Measurements from ENCODE around the gene KRTAP6-1.

Gene KRTAP6-1

GRCh38 chr21:30567617-30568016, 46.1 kb downstream of the KRTAP6-1 start:
- DNase-seq = no peak

DNA sequence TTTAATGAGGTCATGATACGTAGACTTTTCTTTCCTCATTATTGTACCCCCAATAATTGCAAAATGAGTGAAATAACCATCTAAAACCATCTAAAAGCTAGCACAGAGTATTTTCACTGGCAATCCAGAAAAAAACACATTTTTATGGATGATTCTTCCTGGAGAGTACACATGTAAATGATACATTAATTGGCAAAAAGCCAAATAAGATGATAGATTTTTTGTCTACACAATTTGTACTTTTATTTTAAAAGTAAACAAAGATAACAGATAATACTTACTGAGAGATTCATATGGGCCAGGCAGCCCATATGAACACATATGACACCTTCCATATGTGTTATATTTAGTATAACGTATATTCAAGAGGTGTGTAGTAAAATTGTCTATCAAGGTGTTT, 50.1 kb downstream of the KRTAP6-1 start:
- no peak for DNase-seq

Measured in activated CD4-positive, alpha-beta T cell treated with anti-CD3 and anti-CD28 coated beads for 4 hours (primary cell).